Muscle of arm (tissue), 14 donors: ENCODE data around the gene CNTN1. TPM values are rescaled to one million over a fixed set of nuclear protein-coding genes. Genes with fewer than 3 reads are reported as not detected.

Experiments used
- DNase-seq: peaks from one replicate; pipeline ENCODE4 v3.0.0-alpha.2; 2013
- long read RNA-seq, 11 donors: transcript quantifications; one replicate each; lab custom pipeline, GENCODE V29; 2026
- polyA plus RNA-seq, 12 donors: library from polyadenylated mRNA; unstranded; fragments of 120-200 nt; gene quantifications; one replicate each; pipeline ENCODE4 v1.2.1, GENCODE V29; 2013; ENCODE audit not compliant: insufficient read length in 12 of 12

The CNTN1 gene
- polyA plus RNA-seq: 10 to 100 TPM in 10 of 12 donors, 1 to 10 TPM in 1, not detected in 1; 8.6 to 53.4 (median 17.1) TPM
- long read RNA-seq, donor 1: 0 reads
- long read RNA-seq, donor 2, full-length matches to known transcripts: 2 of 2 reads
- long read RNA-seq, donor 2, partial matches to known transcripts: 0 of 2 reads
- long read RNA-seq, donor 2, other reads (novel, unspliced or antisense): 0 of 2 reads
- long read RNA-seq, donor 3: 0 reads
- long read RNA-seq, donor 4: 0 reads
- long read RNA-seq, donor 5: 0 reads
- long read RNA-seq, donor 6: 0 reads
- long read RNA-seq, donor 7: 0 reads
- long read RNA-seq, donor 8, full-length matches to known transcripts: 1 of 1 reads
- long read RNA-seq, donor 8, partial matches to known transcripts: 0 of 1 reads
- long read RNA-seq, donor 8, other reads (novel, unspliced or antisense): 0 of 1 reads
- long read RNA-seq, donor 9: 0 reads
- long read RNA-seq, donor 10, full-length matches to known transcripts: 4 of 4 reads
- long read RNA-seq, donor 10, partial matches to known transcripts: 0 of 4 reads
- long read RNA-seq, donor 10, other reads (novel, unspliced or antisense): 0 of 4 reads
- long read RNA-seq, donor 11, full-length matches to known transcripts: 1 of 1 reads
- long read RNA-seq, donor 11, partial matches to known transcripts: 0 of 1 reads
- long read RNA-seq, donor 11, other reads (novel, unspliced or antisense): 0 of 1 reads

DNA sequence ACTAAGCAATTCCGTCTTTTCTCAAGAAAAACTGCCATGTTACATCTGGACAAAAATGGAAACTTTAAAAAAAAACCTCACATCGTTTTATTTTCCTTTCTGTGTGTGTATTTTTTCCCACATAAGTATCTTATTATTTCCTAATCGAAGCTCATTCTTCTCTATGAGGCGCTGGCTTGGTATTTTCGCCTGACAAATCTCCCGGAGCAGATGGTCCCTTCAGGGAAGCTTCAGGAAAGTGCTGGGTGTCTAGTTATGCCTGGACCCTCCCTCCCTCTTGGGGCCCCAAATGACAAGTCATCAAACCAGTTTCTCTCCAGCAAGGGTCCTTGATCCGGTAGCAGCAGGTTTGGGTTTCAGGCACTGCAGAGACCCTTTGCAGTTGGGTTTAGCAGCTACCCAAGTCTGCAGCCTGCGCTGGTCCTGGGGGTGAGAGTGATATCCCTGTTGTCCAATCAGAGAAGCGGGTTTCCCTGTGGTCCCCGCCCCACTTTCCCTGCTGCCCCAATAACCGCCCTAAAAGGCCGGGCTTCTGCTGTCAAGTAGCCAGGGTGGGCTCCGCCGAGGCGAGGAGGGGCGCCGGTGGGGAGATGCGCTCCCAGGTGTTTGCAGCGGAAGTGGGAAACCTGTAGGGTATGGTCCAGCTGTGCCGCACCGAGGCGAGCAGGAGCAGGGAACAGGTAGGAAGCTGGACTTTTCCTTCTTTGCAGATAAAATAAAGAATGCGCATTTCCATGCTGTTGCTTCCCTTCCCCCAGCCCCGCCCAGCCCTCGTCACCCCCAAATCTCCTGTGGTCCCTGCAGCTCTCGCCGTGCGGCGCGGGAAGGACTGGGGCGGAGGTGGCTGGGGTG lies at the start of gene CNTN1:
Gene CNTN1, plus strand, starts transcription at position 527 of the 852 bp plus-strand sequence.
- peak; percentile 87 for DNase-seq

DNA sequence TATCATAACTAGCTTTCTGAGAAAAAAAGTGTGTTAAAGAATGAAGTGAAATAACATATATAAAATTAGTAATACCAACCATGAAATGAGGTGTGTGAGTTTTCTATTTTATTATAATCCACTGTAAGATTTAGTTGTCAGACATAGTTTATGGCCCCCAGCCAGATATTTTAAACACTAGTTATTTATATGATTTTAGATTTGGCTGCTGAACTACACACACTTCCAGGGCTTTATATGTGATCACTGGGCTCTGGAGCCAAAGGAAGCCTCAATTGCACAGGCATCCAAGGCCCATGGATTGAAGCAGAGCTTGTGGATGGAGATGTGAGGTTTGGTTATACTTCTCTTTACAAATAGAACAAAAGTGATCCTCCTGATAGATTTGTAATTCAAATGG lies 48.7 kb upstream of the CNTN1 start:
- DNase-seq: no peak

DNA sequence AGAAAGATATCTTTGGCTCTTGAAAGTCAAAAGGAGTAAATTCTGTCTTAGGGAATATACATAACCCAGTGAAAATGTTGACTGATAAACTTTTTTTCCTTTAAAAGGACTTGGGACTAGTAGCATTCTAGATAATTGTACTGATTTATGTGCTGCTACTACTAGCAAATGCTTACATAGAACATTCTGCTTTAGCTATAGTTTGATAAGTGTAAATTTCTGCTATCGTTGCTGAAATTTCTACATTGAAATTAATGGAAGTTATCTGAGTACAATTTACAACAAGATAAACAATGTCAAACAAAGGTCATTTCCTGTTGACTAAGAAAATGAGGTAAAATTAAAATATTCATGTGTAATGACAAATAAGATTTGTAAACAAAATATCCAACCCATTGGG lies 48.3 kb upstream of the CNTN1 start:
- DNase-seq: no peak

DNA sequence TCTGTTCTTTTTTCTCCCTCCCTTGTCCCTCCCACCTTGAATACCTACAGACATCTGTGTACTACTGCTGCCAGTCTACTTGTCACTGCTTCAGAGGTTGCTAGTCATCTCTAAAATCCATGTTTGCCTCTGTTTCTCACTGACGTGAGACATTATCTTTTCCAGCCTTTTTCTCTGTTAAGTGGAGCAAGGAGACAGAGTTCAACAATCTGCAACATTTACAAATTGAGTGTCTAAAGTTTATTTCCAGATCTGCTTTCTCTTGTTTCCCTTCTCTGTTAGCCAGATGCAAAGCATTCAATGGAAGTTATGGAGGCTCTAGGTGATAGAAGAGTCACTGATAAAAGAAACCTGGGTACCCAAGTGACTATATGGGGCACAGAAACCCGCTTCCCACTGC lies 47.5 kb upstream of the CNTN1 start:
- DNase-seq: no peak

DNA sequence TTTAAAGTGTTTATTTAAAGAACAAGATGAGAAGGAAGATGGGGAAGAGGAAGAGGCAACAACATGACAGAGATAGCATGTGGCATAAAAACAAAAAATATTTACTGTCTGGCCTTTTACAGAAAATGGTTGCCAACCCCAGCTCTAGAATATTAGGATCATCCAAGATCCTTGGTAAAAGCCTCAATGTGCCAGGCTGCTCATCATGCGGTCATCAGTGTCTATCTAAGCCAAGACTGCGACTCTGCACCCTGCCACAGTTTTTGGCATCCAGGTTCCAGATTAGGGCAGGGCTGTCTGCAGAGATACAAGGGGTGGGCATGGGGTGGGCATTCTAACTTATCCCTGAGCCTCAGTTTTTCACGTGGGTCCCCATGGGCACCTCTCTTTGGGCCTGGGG lies 46.9 kb upstream of the CNTN1 start:
- DNase-seq: no peak

DNA sequence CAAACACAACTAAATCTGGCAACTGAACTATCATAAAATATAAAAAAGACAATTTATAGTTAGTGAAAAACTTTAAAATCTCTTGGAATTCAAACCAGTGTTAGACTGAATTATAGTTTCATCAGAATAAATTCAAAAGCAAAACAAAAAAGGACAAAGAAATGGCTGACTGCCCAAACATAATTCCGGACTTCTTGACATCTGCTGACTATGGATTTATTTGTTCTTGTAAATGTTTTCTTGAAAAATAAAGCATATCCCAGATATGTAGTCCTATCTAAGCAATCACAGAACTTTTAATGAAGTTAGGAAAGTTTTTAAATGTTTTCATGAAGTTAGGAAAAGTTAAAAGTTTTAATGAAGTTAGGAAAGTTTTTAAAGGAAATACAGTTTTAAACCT lies 45.8 kb upstream of the CNTN1 start:
- no peak for DNase-seq

DNA sequence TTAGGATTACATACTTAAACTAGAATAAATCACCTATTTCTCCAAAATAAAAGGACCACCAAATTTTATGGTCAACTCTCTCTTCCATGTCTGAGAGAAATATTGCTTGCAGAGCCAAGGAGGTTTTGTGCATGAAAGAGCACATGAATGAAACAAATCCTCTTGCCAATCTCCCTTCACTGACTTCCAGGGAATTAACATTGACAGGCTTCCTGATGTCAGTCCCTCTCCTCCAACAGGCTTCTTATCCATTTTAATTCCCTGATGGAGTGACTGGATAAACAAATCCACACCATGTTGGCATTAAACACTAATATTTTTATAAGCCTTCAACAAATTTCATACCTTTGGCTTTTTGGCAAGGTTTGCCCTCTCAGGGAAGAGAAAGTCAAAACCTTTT lies 45.3 kb upstream of the CNTN1 start:
- DNase-seq: no peak

DNA sequence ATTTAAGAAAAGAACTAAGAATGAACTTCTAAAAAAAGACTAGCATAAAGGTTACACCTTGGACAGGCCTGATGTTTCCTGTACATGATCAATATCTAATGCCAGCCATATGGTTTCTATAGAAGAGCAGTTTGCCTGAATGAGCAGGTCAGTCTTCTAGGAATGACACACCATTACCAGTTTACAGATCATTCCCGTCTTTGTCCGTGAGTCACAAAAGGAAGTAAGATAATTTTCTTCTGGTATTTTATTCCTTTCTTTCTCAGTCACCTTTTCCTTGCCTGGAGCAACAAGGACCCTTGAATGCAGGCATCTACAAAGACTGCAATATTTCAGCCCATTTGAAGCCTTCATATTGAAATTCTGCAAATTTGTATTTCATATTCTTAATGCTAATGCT lies 44.6 kb upstream of the CNTN1 start:
- DNase-seq: no peak

DNA sequence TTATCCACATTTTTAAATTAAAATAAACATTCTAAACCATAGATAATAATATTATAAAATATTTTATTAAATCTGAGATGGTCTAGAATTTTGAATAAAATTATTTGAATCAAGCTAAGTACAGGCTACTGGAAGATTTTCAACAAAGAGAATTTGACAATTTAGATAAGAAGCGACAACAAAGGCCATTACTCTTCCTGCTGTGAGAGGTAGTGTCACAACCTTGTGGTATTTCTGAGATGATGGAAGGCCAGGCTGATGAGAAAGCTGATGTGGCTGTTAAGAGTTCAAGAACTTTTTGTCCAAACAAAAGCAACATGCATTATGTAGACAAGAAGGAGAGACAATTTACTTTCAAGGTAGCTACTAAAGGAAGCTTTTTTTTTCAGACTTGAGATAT lies 43.7 kb upstream of the CNTN1 start:
- no peak for DNase-seq

DNA sequence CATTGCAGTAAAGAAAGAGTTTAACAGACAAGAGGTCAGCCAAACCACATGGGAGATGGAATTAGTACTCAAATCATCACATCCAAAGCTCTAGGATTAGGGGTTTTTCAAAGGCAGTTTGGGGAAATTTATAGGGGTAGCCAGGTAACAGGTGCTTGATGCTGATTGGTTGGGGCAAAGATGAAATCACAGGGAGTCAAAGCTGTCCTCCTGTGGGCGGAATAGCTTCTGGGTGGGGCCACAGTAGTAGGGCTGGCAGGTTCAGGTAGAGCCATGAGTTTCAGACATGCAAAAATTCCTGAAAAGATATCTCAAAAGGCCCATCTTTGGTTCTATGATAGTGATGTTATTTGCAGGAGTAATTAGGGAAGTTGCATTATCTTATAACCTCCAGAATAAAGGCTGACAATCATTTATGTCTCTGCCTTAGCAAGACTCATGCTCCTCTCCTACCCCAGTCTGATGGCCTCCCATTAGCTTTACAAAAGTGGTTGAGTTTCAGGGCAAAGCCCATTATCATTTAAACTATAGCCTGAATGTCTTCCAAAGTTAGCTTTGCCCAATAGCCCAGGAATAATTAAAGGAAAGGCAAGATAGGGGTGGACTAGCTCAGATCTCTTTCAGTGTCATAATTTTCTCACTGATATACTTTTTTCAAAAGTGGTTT lies 42.1 kb upstream of the CNTN1 start:
- no peak for DNase-seq

DNA sequence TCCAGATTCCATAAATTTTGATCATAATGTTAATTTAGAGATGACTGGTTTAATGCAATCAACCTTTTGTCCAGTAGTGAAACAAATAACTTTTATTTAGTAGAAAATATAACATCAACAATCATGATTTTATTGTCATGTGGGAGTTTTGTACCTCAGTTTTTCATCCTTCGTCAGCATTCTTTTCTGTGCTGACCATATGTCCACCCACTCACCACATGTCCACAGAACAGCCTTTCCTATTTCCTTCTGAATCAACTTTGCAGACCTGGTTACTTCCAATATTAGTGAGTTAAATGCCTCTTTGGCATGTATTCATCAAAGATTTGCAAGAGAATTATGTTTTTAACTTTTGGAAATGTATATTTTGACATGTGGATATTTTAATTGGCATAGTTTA lies 36.8 kb upstream of the CNTN1 start:
- no peak for DNase-seq

DNA sequence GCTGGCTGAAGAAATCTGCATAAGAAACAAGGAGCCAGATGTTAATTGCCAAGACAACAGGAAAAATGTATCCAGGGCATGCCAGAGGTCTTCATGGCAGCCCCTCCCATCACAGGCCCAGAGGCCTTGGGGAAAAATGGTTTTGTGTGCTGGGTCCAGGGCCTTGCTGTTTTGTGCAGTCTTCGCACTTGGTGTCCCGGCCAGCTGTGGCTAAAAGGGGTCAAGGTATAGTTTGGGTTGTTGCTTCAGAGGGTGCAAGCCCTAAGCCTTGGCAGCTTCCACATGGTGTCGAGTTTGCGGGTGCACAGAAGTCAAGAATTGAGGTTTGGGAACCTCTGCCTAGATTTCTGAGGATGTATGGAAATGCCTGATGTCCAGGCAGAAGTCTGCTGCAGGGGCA lies 29.9 kb upstream of the CNTN1 start:
- DNase-seq: no peak

DNA sequence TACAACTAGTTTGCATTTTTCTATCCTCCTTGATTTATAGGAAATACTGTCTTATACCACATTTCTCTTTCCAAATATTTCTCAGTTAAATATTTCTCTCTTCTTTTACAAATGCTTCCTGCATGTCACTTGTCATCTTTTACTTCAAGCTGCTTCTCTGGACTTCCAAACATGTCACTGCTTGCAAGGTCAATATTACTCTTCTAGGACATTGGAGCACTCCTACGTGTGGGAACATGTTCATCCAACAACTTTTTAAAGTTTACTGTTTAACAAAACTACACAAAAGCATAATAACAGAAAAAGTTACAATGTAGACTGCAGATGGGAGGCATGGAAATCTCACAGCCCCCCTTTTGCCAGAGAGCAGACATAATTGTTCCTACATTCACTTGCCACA lies 28.5 kb upstream of the CNTN1 start:
- no peak for DNase-seq

DNA sequence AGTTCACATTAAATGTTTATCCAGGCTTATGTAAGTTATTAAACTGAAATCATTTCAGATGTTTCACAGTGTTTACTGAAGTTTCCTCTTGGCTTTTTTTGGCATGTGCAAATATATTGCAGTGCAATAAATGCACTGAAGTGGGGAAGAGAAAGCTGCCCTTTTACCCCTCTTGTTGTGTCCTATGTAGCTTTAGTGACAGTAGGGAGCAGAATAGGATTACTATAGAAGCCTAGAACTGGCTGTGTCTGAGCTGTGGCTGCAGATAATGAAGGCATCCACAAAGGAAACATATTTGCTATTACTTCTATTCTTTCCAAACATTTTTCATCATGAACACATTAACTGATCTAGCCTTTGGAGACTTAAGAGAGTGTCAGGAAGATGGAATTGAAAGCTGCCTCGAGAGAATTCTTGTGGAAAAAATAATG lies 24.1 kb upstream of the CNTN1 start:
- peak; percentile 37 for DNase-seq

DNA sequence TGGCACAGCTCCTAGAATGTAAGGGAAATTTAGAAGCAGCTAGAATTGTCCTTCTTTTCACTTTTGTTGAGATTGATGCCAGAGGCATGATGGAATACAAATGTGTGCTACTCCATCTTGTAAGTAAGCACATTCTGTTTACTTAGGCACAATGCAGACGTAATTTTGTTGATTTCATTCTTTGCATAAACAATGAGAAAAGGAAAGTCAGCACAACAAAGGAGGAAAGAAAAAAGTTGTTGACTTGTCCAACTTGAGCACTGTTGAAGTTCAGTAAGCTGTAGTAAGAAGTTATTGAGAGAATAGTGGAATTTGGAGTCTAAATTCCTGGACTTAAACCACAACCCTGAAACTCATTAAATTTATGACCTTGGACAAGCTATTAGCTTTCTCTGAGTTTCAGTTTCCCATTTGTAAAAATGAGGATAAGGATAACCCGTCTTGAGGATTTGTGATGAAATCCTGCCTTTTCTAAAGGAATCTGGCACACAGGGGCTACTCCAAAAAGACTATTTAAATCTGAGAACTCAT lies 19.4 kb upstream of the CNTN1 start:
- peak; percentile 48 for DNase-seq

DNA sequence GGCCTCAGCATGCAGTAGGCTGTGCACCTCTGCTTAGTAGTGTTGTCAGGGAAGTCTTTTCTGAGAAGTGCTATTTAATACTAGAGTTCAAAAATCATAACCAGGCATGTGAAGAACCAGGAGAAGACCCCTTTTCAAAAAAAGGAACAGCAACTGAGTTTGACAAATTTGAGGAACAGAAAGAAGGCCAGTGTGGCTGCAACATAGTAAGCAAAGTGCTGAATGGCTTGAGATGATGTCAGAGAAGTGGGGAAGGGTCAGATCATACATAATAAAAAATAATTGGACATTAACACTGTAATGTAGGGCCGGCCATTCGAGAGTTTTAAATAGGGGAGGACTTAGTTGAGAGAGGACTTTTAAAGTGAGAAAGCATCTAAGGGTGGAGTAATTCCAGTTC lies 11.1 kb upstream of the CNTN1 start:
- DNase-seq: no peak

DNA sequence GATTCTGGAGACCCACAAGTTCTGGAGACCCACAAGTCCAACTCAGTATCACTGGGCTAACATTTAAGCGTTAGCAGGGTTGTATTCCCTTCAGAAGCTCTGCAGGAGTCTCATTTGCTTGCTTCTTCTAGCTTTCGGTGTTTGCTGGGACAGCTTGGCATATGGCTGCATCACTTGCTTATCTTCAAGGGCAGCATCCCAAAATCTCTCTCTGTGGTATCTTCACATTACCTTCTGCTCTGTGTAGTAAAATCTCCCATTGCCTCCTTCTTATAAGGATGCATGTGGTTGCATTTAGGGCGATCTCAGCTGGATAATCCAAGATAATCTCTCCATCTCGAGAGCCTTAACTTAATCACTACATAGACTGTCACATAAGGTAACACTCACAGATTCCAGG lies 7.3 kb upstream of the CNTN1 start:
- no peak for DNase-seq

DNA sequence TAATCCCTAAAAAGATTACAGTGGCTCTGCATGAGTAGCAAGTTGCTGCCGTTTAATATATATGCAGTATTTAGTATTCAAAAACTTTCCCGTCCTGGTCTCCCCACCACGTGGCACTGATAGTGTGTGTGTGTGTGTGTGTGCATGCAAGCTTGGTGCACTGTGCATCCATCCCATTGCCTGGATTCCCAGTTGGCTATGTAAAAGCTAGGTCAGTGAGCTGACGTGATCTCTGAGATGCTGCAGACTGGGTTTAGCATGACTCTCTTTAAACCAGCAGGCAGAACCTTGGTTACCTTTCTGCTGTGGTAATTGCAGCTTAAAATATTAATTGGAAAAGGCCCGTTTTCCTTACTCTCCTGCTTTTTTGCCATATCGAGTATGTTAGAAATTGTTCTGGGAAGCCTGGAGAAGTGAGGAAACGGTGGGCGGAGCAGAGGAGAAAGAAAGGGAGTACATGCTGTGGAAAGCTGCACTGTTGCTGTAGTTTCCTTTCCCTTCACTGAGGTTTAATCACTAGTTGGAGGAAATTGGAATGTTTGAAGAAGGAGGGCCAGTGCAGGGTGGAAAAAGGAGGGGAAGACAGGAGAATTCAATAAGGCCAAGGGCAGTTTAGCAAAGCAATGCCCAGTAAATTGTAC lies 4.0 kb upstream of the CNTN1 start:
- DNase-seq: no peak

DNA sequence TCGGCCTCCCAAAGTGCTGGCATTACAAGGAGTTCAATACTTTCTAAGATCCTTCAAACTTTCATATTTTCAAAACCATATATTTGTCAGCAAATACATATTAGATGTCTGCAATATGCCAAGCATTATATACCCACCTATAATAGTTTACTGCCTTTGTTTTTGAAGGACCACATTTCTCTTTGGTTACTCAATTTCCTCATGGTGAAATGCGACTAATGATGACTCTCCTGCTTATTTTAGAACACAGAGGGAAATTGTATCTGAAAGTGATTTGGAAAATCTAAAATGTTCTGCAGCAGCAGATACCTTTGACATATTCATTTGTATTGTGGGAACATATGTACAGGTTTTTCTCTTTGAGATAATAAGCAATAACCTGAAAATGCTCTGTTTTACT lies 2.7 kb upstream of the CNTN1 start:
- DNase-seq: no peak

DNA sequence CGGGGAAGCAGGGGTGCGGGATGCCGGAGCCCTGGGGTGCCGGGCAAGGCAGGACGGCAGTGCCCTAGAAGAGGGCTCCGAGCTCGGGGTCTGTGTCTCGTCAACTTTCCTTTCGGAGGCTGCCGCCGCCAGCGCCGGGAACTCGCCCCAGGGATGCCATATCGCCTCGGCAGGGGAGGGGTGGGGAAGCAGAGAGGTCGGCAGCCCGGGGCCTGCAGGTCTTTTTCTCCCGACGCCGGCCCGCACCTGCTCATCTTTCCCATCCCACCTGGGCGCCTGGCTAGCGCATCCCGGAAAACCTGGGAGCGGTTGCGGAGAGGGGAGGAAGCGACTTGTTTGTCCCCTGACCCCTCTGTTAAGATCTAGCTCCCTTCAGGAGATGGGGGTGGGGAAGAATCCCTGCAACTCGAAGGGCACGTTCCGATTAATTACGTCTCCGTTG lies 547 bp downstream of the CNTN1 start:
- DNase-seq: no peak

DNA sequence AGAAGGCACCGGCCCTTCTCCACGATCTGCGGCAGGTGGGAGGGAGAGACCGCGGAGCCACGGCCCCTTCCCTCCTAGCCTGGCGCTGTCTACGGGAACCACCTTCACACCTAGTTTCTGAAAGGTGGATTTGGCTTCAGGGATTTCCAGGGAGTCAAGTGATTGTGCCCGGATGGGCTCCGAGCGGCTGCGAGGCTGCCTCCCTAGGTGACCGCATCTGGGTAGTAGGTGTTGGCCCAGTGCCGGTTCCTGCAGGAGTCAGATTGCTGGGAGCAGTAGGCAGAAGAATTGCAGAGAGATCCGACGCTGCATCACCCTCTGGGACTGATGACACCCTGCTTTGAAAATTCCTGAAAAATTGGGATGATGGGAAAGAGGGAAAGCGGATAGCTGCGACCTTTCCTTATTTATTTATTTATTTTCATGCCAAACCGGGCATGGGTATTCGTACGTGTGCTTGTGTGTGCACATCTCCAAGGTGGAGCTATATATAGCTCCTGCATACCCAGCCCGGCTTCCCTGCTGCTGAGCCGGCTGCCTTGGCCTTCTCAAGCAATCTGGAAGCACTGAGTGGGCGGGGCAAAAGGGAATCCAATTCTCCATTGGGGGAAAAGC lies 1.1 kb downstream of the CNTN1 start:
- no peak for DNase-seq
